ENCODE results near the gene TNFSF8. TPM values are rescaled to one million over a fixed set of nuclear protein-coding genes. Genes with fewer than 3 reads are reported as not detected.

TNFSF8 gene
- total and polyA plus RNA-seq, 2 of the 4 experiments (the other 2 are of a cell fraction), result not detected

GRCh38 chr9:114864471-114864870 is 65.9 kb downstream of the TNFSF8 start:
- H2AK5ac ChIP-seq (ENCODE audit: low read depth, low read length), result no peak overlapping the region
- no peak overlapping the region for H2BK15ac ChIP-seq (ENCODE audit: low read depth, low read length)
- no peaks in the 10 kb centered on the region for H3K9me3 ChIP-seq (ENCODE audit: control insufficient read depth, insufficient read depth, low read length)
- H2BK5ac ChIP-seq (ENCODE audit: low read depth, low read length, poor library complexity, severe bottlenecking), result no peak overlapping the region
- dilution Hi-C loops (cut with HindIII; ENCODE audit: low sequenced_read_pairs, unreplicated experiment) (no loop called here), intact Hi-C loops (cut with micrococcal nuclease) (no loop called here), in situ Hi-C loops (cut with MboI; ENCODE audit: low sequenced_read_pairs) (no loop called here)
- no peak overlapping the region for H4K5ac ChIP-seq (ENCODE audit: low read depth, low read length)
- TF ChIP-seq RAD21 (IDR thresholded peaks at IDR 0.05; ENCODE audit: low read length) (no peak), MXI1 (IDR thresholded peaks at IDR 0.05; ENCODE audit: borderline replicate concordance, low read depth, low read length) (no peak), SMC3 (IDR thresholded peaks at IDR 0.05; ENCODE audit: low read depth, low read length) (no peak), FOS (IDR thresholded peaks at IDR 0.05; ENCODE audit: low read depth, low read length) (no peak), MAFK (IDR thresholded peaks at IDR 0.05; ENCODE audit: low read depth, low read length) (no peak), NFE2L2 (IDR thresholded peaks at IDR 0.05; ENCODE audit: low read depth, low read length) (no peak), CHD1 (IDR thresholded peaks at IDR 0.05; ENCODE audit: low read depth, low read length) (no peak), MAZ (IDR thresholded peaks at IDR 0.05; ENCODE audit: borderline replicate concordance, low read depth, low read length) (no peak), ELK1 (IDR thresholded peaks at IDR 0.05; ENCODE audit: borderline replicate concordance, low read depth, low read length) (no peak)
- TF ChIP-seq, protein P1, sequence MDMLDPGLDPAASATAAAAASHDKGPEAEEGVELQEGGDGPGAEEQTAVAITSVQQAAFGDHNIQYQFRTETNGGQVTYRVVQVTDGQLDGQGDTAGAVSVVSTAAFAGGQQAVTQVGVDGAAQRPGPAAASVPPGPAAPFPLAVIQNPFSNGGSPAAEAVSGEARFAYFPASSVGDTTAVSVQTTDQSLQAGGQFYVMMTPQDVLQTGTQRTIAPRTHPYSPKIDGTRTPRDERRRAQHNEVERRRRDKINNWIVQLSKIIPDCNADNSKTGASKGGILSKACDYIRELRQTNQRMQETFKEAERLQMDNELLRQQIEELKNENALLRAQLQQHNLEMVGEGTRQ (IDR thresholded peaks at IDR 0.05; ENCODE audit: low read depth, low read length), result no peak
- H3K4me3 ChIP-seq (ENCODE audit: insufficient read depth, low read depth, low read length), result no peak overlapping the region
- no peak overlapping the region for H3K23ac ChIP-seq (ENCODE audit: low read depth, low read length)
- H4K91ac ChIP-seq (ENCODE audit: insufficient read depth, low read depth, low read length), result no peak overlapping the region
- H3K4ac ChIP-seq (ENCODE audit: low read depth, low read length), result no peak overlapping the region
- no peak overlapping the region for H2BK20ac ChIP-seq (ENCODE audit: low read depth, low read length)
- H3K27me3 ChIP-seq (ENCODE audit: control insufficient read depth, insufficient read depth, low read length), result no peaks in the 10 kb centered on the region
- CTCF ChIA-PET, result interaction anchor here (0.9 kb wide), 1 partner anchor 23 kb away, joined by 3 read pairs; no protein-coding TSS in a partner anchor
- no peak overlapping the region for H3K14ac ChIP-seq (replicated peaks; ENCODE audit: low read depth, low read length)
- H3K4me2 ChIP-seq (ENCODE audit: low read depth, low read length), result no peak overlapping the region
- ATAC-seq (ENCODE audit: low read depth) (no peak), DNase-seq (no peak)
- no peak overlapping the region for H2AFZ ChIP-seq (replicated peaks; ENCODE audit: low read length, poor library complexity)
- no peak overlapping the region for H3K56ac ChIP-seq (ENCODE audit: extremely low read depth, insufficient read depth, low read length)
- no peak overlapping the region for H4K8ac ChIP-seq (ENCODE audit: low read depth in 2 of 2, low read length in 2 of 2)
- H3K9ac ChIP-seq (ENCODE audit: low read depth, low read length), result no peak overlapping the region
- H3K36me3 ChIP-seq (ENCODE audit: control insufficient read depth, insufficient read depth, low read length), result no peaks in the 10 kb centered on the region
- POLR2A ChIA-PET (ENCODE audit: unreplicated experiment), result no interaction called here
- H2BK120ac ChIP-seq (ENCODE audit: low read depth, low read length), result no peak overlapping the region
- H2AK9ac ChIP-seq (replicated peaks; ENCODE audit: low read depth, low read length, poor library complexity), result no peak overlapping the region
- no TSS peak for BruUV-seq (replicated peaks)
- no peaks in the 10 kb centered on the region for H3K4me1 ChIP-seq (ENCODE audit: control insufficient read depth, insufficient read depth, low read length)
- no peaks in the 10 kb centered on the region for H4K20me1 ChIP-seq (ENCODE audit: insufficient read depth, low read length)
- H3K9me1 ChIP-seq (ENCODE audit: insufficient read depth, low read length), result no peaks in the 10 kb centered on the region
- no CpG with 5 or more reads among the region's 1 CpG for WGBS, 2 experiments (ENCODE audit: extremely low coverage in 2 of 2, insufficient read length in 1 of 2)
- H3K79me1 ChIP-seq (ENCODE audit: low read depth in 1 of 2, low read length in 2 of 2), result no peaks in the 10 kb centered on the region
- H3K27ac ChIP-seq (ENCODE audit: insufficient read depth, low read length), result no peak overlapping the region
- H3K18ac ChIP-seq (ENCODE audit: low read depth, low read length), result no peak overlapping the region

All from IMR-90 (cell line).